ENCODE results near the gene THRB.
A peak's percentile ranks its signal among the peaks of the same experiment; 100 is the strongest.

GRCh38 chr3:24365168-24365567 lies 129.5 kb downstream of the THRB start:
- TF ChIP-seq POLR2A (IDR thresholded peaks at IDR 0.05) = no peak
- TF ChIP-seq, protein P1, sequence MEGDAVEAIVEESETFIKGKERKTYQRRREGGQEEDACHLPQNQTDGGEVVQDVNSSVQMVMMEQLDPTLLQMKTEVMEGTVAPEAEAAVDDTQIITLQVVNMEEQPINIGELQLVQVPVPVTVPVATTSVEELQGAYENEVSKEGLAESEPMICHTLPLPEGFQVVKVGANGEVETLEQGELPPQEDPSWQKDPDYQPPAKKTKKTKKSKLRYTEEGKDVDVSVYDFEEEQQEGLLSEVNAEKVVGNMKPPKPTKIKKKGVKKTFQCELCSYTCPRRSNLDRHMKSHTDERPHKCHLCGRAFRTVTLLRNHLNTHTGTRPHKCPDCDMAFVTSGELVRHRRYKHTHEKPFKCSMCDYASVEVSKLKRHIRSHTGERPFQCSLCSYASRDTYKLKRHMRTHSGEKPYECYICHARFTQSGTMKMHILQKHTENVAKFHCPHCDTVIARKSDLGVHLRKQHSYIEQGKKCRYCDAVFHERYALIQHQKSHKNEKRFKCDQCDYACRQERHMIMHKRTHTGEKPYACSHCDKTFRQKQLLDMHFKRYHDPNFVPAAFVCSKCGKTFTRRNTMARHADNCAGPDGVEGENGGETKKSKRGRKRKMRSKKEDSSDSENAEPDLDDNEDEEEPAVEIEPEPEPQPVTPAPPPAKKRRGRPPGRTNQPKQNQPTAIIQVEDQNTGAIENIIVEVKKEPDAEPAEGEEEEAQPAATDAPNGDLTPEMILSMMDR (IDR thresholded peaks at IDR 0.05) = no peak
- TF ChIP-seq POLR2AphosphoS5 (IDR thresholded peaks at IDR 0.05) = peak; percentile 42 to 43
- no peak for TF ChIP-seq EP300 (IDR thresholded peaks at IDR 0.05)

All from upper lobe of left lung (tissue), 4 donors.